GM12864 (cell line): ENCODE measurements around the gene C10orf95.

Source experiments
- DNase-seq: peaks from one replicate; pipeline ENCODE4 v3.0.0-alpha.2; 2011; ENCODE audit warnings: low read depth
- H3K4me3 ChIP-seq: 2 replicates; pipeline ENCODE4 v1.5.1; 2011; ENCODE audit warnings: mild to moderate bottlenecking, low read depth, low read length, control low read depth
- CTCF ChIP-seq: IDR thresholded peaks from 2 replicates; pipeline ENCODE4 v1.5.1; 2011; ENCODE audit warnings: low read depth, mild to moderate bottlenecking, moderate library complexity, low read length, control low read depth, inconsistent platforms; ENCODE audit errors: missing control alignments

C10orf95 gene

DNA sequence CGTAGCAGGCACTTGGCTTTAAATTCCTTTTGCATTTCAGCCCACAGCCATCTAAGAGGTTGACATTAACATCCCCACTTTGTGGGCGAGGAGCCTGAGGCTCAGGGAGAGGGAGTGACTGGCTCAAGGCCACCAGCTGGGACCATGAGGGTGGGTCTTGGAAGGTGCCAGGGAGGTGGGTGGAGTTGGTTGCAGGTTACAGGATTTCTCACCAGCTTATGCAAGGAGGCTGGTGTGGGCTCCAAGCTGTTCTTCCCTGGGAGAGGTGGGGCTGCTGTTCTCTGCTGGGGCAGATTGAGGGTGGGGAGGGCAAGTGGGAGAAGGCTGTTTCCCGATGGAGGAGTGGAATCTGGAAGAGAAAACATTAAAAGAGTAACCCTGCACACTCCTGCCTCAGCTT is 14.1 kb upstream of the C10orf95 start:
- TF ChIP-seq CTCF: no peak
- no peak overlapping the region for H3K4me3 ChIP-seq
- no peak for DNase-seq

DNA sequence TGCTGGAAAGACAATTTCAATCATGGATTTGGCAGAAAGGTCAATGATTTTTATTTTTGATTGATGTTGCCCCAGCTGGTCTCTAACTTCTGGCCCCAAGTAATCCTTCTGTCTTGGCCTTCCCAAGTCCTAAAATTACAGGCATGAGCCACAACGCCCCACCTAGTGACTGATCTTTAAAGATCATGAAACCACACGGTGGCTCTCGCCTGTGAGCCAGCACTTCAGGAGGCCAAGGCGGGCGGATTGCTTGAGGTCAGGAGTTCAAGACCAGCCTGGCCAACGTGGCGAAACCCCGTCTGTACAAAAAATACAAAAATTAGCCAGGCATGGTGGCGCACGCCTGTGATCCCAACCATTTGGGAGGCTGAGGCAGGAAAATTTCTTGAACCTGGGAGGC is 12.6 kb upstream of the C10orf95 start:
- DNase-seq: no peak
- no peak for TF ChIP-seq CTCF
- no peak overlapping the region for H3K4me3 ChIP-seq

GRCh38 chr10:102462512-102463054 is 11.2 kb upstream of the C10orf95 start:
- TF ChIP-seq CTCF: no peak
- no peak for DNase-seq
- H3K4me3 ChIP-seq: no peak overlapping the region

- DNase-seq: peak; percentile 55
- peak overlapping the region; percentile 57 for H3K4me3 ChIP-seq
- TF ChIP-seq CTCF: no peak
These were observed 10.1 kb upstream of the C10orf95 start for GRCh38 chr10:102461187-102462054.

DNA sequence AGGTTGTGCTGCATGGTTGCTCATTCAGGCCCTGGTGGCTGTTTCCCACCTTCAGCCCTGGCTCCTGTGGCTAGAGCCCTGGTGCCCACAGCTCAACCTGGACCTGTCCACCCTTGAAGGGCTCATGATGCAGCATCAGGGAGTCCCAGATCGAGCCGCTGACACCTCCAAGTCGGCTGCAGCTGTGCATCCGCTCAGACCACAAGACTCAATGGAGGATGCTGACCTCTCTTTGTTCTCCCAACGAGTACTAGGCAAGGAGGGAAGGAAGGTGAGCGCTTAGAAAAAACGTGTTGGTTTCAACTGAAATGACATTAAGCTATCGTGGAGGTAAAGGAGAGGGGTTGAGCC is 9.5 kb upstream of the C10orf95 start:
- no peak for TF ChIP-seq CTCF
- DNase-seq: no peak
- peak overlapping the region; percentile 57 for H3K4me3 ChIP-seq

DNA sequence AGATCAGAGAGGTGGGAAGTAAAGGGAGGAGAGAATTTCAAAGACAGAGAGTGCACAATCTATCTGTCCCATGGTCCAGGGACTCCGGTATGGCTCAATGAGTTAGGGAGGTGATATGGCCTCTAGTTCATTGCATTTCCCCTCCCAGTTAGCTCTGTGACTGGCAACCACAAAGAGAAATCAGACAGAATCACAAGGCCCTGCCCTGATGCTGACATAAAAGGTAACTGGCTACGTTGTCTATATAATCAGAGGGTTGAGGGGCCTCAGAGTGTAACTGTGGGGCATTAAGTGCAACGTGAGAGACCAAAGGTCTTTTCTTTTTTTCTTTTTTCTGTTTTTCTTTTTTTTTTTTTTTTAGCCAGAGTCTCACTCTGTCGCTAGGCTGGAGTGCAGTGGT is 7.3 kb upstream of the C10orf95 start:
- H3K4me3 ChIP-seq: no peak overlapping the region
- DNase-seq: no peak
- TF ChIP-seq CTCF: no peak
